Dedifferentiated amniotic fluid mesenchymal stem cell (primary cell): Measurements from ENCODE around the gene ZNF423.

Experiments used
- DNase-seq: peaks from one replicate; pipeline ENCODE4 v3.0.0-alpha.2; 2016; ENCODE audit errors: extremely low spot score

ZNF423 gene

DNA sequence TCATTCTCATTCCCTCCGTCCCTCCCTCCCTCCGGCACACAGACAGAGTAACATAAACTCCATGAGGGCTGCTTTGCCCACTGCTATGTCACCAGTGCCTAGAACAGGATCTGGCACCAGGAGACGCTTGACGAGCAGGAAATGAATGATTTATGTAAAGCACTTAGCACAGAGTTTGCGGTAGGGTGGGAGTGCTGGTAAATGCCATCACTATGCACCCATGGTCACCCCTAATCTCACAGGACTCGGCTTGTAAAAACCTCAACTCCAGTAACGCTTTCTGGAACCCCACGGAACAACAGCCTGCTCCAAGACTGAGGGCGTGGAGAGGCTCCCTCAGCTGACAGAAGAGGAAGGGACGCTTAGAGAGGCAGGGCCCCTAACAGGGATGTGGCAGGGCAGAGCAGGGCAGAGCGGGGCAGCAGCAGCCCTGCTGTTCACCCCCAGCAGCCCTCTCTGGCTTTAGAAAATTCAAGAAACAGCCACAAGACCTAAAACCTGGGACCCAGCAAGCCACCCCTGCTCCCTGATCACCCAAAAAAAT lies 325.4 kb downstream of the ZNF423 start:
- DNase-seq, result no peak

DNA sequence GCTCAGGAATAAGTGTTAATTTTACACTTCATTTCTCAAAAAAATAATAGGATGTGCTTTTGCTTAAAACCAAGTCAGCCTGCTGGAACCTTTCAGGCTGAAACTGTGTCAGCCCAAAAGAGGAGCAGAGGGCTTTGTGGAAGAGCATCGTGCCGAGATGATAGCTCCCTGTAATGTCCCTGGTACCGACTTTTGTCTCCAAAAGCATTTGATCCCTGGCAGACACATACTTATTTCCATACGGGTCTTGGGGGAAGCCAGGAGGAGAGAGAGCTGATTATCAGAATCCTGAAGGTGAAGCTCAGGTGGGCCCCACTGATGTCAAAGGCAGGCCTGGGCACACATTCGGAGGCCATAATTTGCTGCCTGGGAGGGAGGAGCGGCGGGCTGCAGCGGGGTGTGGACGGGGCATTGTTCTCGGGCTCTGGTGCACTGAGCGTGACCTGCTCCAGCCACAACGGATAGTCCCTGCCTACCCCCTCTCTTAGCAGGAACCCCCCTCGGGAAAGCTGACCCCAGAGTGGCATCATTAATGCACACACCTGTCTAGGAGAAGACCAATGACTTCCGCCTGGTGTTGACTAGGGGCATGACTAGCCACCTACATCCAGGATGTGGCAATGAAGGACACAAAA lies 326.4 kb downstream of the ZNF423 start:
- DNase-seq, result no peak

DNA sequence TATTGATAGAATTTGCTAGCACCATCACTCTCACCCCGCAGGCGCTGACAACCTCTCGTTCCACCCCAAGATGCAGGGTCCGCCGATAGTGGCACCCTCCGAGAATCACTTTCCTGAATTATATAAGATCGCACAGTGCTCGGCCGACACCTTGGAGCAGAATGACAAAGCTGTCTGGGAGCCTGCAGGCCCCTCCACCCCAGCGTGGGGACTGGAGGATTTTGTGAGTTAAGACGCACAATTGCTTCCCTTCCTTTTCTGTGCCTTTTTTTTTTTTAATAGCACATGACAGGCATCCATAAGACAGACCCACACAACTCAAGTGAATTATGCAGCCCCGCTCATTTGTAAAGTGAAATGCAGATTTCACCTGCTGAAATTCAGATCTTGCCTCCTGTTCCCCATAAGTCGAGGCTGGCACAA lies 327.0 kb downstream of the ZNF423 start:
- no peak for DNase-seq

DNA sequence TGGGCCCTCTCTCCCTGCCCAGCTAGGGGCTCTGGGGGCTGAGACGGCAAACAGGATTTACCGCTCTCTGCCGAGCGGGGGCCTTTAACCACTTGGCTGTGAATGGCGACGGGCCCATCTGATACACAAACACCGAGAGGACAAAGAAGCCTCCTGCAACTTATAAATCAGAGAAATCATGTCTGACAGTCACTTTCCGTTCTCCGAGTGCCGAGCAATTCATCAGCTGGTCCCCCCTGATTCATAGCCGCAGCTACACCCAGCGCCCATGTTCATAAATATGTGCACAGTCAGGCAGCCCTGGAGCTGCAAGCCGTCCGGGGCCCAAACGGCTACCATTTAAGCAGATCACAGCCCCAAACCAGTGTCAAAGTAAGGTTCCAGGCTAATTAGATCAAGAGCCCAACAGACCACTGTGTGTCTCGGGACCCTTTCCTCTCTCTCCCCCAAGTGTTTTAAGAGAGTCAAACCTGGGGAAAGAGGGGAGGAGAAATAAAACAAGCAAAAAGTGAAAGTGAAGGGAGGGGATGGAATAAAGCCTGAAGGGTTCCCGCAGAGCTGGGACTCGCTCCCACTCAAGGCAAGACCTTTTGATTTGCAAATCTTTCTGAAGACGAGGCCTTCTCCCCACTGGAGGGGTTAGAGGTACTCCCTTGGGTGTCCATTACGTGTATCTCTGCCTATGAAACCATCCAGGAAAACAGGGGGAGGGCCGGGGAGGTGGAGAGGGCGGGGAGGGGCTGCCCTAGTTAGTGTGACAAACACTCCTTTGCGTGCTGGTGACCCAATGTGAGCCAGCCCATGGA lies 327.6 kb downstream of the ZNF423 start:
- DNase-seq, result no peak

DNA sequence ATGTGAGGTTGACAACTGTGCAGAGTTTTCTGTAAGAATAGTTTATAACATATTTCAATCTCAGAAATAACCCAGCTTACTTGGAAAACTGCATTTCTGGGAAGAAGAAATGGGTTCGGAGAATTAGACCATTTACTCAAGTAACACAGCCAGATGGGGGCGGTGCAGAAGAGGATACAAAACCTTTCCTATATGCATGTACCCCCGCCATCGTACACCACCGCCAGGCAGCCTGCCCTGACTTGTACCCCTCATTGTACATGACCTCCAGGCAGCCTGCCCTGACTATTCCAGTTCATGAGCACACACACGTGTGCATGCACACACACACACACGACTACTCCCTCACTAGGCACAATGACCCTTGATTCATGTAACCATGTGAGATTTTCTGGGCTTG lies 328.3 kb downstream of the ZNF423 start:
- no peak for DNase-seq

DNA sequence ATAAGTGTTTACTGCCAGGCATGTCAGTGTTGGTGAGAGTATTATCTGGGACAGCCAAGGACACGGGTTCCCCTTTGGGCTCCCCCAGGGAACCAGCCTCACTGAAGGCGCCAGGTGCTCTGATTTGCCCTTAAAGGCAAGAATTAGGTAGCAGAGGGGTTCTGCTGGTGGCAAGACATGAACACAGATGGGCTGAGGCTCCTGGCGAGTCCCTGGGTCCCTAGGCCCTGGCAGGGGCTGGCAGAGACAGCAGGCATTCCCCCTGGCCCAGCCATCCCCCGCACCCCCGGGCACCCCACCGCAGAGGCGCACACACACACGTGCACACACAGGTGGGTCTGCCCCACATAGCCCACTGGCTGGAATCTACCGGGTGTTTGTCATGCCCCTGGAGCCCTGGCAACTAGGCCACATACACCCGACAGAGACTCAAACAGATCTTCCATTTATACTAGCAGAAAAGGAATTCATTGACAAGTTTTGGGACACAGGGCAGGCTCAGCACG lies 329.0 kb downstream of the ZNF423 start:
- no peak for DNase-seq

DNA sequence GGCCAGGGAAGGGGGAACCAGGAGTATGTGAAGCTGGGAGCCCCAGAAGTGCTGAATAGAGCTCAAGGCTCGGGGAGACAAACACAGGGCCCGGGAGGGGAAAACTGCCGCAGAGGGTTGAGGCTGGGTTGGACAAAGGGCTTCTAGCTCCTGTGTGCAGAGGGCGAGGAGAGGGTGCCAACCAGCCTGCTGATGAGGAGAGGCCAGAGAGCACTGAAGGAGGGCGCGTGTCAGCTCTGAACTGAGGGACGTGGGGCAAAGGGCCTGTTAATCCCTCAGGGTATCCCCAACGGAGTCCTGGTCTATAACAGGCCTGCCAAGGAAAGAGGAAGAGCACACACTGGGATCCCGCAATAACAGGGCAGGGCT lies 331.0 kb downstream of the ZNF423 start:
- DNase-seq, result no peak

DNA sequence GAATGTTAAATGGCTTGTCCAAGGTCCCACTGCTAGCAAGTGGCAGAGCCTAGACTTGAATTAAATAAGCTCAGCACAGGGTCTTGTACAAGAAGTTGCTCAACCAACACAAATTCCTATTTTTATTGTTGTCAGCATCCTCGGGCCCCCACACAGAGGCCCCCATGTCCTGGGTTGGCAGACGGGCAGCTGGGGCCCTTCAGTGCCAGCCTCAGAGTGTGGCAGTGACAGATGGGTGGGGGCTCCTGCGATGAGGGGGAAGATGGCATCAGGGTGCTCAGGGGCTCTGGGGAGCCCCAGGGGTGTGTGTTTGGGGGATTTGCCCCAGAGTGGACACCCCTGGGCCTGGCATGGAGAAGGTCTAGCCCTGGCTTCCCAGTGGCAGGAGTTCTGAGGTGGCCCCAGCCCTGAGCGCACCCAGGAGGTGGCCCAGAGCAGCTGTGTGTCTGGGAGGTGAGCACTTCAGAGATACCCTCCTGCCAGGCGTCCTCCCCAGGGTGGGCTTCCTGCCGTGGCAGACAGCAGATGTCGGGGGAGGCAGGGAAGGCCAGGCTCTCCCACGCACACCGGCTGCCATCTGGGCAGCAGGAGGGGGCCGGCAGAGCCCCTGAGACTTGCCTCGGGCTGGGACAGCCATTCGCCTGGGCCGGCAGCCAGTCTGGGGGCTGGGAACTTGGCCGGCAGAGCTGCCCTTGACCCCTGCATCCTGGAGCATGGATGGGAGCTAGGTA lies 331.5 kb downstream of the ZNF423 start:
- DNase-seq, result no peak

DNA sequence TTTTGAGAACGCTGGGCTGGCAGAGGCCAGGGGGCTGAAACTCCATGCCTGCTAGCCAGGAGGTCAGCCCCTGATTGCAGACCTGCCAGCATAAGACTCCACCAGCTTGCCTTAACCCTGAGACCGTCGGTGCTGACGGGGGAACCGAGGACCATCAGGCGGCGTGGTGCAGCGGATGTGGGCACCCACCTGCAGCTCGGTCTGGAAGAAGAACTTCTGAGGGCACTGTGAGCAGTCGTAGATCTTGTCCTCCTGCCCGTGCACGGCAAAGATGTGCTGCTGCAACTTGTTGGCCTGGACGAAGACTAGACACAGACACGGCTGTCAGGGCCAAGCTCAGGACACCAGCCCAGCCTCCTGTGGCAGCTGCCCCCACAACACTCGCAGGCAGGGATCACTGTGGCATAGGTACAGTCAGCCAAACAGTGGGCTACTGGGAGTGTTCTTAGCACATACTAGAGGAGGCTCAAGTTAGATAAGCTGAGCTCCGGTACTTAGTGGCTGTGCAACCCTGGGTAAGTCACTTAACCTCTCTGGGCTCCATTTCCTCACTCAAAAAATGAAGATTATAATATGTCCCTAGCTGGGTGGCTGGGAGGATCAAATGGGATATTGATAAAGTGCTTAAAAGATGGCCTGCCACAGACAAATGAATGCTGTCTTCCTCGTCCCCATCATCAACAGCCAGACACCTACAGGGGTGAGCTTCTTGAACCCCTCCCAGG lies 332.3 kb downstream of the ZNF423 start:
- DNase-seq, result no peak

DNA sequence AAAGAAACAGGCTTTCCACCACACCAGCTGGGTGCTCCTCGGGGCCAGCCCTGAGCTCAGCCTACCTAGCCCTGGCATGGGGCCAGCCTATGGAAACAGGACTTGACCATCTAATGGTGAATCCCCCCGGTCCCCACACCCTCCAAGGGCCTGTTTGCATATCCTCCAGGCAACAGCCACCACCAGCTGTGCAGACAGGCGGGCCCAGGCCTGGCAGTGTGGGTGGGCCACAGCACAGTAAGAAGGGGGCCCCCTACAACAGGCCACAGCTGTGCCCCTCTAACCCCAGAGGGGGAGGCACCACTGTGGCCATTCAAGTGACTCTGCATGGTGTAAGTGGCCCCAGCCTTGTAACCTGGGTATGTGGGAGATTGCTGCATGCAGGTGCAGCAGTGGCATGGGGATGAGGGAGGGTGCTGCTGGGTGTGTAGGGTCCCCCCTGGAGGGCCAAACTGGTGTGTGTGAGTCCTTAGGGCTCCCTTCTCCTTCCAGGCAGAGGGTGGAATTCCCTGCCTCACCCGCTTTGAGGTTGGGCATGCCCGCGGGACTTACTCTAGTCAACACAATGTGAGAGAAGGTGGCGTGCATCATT lies 334.1 kb downstream of the ZNF423 start:
- no peak for DNase-seq

DNA sequence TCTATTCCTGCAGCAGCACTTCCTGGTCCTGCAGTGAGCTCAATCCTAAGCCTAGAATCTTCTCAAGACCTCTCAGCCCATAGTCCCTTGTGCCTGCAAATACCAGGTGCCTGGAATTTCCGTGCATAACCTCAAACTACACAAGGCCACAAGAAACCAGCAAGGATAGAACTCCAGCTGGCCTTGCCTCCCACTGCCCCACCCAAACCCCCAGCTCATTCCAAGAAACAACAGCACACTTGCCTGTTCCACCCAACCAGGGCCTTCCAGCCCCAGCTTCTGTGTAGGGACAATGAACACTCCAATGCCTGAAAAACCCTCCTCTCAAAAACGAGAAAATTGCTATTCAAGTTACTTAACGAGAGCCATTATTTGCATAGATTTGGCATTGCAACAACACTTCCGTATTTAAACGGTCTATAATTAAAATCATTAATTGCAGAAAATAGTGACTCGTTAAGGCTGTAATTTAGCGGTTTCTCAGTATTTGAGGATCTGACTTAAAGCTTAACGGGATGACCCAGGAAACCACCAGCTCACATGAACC lies 335.3 kb downstream of the ZNF423 start:
- DNase-seq, result no peak

DNA sequence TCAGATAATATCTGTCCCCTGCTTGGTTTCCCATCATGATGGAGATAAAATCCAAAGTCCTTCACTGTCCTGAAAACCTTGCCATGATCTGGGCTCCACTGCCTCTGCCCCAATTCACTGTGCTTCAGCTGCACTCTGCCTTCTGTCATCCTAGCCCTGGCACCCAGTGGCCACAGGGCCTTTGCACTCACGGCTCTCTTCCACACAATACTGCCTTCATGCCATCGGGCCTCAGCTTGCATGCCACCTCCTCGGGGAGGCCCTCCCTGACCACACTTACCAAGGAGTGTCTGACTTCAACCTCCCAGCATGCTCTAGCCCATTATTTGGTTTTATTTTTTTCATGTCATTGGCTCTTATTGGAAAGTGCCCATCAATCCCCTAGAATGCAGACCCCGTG lies 336.2 kb downstream of the ZNF423 start:
- DNase-seq, result no peak

DNA sequence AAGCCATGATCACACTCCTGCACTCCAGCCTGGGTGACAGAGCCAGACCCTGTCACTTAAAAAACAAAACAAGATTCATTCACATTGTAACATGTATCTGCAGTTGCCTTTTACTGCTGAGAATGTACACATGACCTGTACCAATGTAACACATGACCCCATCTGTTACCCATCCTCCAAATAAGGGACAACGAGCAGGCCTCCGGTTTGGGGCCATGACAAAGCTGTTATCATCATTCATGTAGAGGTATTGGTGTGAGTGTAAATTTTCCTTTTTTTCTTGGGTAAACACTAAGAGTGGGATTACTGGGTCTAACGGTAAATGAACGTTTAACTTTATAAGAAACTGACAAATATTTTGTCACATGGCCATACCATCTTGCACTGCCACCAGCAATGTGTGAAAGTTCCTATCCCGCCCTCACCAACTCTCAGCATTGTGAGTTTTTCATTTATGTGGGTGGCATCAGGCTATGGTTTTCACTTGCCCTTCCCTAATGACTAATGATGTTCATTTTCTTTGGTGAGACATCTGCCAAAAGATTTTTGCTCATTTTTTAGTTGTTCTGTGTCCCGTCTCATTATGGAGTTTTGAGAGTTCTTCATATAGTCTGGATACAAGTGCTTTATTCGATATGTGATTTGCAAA lies 336.8 kb downstream of the ZNF423 start:
- DNase-seq, result no peak

DNA sequence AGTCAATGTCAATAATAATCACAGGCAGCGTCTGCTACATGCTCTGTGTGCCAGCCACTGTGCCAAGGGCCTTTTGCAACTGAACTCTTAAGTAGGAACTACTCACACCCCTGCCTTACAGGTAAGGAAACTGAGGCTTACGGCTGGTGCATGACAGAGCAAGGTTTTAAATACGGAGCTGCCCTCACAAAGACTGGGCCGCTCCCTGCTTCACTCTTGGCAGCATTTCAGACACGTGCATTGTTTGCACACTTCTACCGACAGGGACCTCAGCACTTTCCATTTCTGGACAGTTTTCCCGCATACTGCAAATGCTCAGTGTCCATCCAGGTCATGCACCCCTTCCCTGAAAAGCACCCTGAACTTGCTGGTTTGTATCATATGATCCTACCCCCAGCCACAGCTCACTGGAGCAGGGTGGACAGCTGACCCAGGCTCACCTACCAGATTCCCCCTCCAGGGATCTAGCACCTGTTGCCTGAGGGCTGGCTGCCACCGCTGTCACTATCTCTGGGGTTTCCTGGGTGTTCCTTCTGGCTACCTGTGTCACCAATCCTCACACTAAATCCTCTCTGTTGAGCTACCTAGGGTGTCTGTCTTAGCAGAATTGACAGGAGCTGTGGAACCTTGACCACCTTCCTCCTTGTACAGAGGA lies 339.4 kb downstream of the ZNF423 start:
- no peak for DNase-seq

DNA sequence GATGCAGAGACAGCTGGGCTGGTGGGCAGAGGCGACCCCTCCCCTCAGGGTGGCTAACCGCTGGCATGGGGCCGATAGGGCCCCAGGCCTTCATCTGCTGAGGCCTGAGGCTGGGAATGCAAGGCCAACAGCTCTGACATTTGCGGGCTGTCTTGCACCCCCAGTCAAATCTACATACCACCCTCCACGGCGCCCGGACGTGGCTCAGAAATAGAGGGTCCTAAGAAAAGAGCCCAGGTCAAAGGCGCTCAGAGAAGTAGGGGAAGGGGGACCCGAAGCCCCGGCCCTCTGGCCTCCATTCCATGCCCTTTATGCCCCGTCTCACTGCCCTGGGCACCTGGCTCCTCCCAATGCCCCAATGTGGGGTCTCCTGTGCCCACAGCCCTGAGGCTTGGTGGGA lies 340.1 kb downstream of the ZNF423 start:
- no peak for DNase-seq

DNA sequence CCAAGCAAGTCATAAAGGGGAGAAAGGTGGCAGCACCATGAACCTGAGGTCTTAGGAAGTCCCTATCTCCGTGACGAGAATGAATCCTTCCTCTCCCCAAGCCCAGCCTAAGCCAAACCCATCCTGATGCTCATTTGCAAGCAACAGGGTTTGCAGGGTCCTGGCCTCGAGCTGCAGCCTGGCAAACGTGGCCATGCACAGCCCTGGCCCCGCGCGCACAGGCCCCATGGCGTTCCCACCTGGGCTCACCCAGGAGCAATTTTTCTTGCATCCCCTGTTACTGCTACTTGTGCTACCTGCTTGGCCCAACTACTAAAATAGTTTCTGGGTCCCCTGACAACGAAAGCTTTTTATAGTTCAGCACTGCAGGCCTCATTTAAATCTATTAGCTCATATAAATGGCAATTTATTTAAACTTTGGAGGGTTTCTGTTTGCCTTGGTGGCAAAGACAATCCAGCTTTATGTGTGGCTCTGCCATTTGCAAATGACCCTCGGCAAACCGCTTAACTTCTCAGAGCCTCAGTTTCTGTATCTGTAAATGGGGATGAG lies 340.8 kb downstream of the ZNF423 start:
- DNase-seq, result no peak

DNA sequence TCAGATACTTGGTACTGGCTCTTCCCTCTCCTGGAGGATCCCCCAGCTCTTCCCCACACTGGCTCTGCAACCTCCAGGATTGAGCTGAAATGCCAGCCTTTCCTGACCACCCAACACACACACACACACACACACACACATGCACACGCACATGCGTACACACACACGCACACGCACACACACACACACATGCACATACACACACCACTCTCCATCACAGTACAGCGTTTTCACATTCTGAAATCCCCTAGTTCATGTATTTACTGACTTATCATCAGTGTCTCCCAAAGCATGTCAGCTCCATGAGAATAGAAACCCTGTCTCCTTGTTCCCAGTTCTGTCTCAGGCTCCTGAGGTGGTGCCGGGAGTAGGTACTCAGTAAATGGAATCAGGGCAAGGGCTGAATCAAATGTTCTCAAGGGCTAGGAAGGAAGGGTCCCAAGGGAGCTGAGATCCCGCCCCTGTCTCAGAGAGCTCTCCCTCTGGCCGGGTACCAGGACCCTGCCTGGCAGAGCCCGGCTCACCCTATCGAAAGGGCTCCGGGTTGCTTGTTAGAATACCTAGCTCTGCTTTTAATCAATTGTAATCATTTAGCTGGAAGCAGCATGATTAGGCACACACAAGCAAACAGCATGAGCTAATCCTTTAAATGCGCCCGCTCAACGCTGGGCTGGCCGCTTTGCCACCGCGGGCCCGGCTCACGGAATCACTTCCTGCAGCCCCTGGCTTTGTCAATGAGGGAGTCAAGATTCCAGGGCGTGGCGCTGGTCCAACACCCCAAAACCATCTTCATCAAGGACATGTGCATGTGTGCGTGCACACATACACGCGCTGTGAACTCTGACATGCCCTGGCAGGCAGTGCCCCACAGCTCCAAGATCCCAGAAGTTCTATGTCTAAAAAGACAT lies 341.6 kb downstream of the ZNF423 start:
- no peak for DNase-seq

DNA sequence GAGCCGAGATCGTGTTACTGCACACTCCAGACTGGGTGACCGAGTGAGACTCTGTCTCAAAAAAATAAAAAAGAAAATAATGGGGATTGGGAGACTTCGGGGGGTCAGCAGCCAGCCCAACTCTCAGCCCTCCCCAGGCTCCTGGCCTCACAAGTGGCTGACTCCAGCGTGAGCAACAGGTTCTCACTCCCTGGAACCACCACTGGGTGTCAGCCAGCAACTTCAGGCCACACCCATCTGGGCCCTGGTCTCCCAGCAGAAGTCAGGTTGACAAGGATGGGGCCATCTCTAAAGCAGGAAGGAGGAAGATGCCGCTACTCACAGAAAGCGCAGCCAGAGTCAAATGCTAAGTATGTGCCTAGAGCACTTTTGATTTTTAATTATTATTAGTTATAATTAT lies 342.9 kb downstream of the ZNF423 start:
- DNase-seq, result no peak
